Measurements from ENCODE around the gene ASPRV1. TPM values are rescaled to one million over a fixed set of nuclear protein-coding genes. Genes with fewer than 3 reads are reported as not detected.

The ASPRV1 gene
- polyA plus RNA-seq, 3 donors: 0.25 to 0.52 (median 0.27) TPM

GRCh38 chr2:69995511-69995910 is 34.1 kb upstream of the ASPRV1 start:
- peaks cover 20 to 24% of the 10 kb centered on the region in 2 donors for H3K36me3 Mint-ChIP-seq

GRCh38 chr2:69994166-69994565 is 32.7 kb upstream of the ASPRV1 start:
- no peak overlapping the region for H3K4me3 Mint-ChIP-seq
- Histone ChIP-seq H3K9me3 (replicated peaks in 1 of 2; ENCODE audit: control insufficient read depth in 1 of 2, insufficient read depth in 1 of 2, low read length in 2 of 2) (no peaks in the 10 kb centered on the region), H3K79me2 (ENCODE audit: insufficient read depth, low read length) (no peaks in the 10 kb centered on the region), H3K4me3 (replicated peaks in 1 of 3; ENCODE audit: low read depth in 2 of 3, low read length in 3 of 3) (no peak overlapping the region), H3K4me1 (ENCODE audit: control insufficient read depth in 1 of 2, insufficient read depth in 2 of 2, low read length in 2 of 2) (peaks cover 11 to 12% of the 10 kb centered on the region in 2 donors), H3K9ac (ENCODE audit: insufficient read depth, low read length, poor library complexity, severe bottlenecking) (no peak overlapping the region), H3K36me3 (replicated peaks in 1 of 2; ENCODE audit: control insufficient read depth in 1 of 2, insufficient read depth in 2 of 2, low read length in 2 of 2) (peaks cover 2 to 6% of the 10 kb centered on the region in 2 donors), H3K4me2 (replicated peaks; ENCODE audit: extremely low read depth, low read length, poor library complexity, severe bottlenecking) (no peak overlapping the region), H4K20me1 (ENCODE audit: insufficient read depth, low read length) (no peaks in the 10 kb centered on the region), H3K27ac (ENCODE audit: low read depth in 1 of 2, low read length in 2 of 2) (no peak overlapping the region), H3K27me3 (ENCODE audit: control insufficient read depth in 2 of 2, insufficient read depth in 2 of 2, low read length in 2 of 2) (no peaks in the 10 kb centered on the region), H2AFZ (ENCODE audit: insufficient read depth, low read depth, low read length, poor library complexity, severe bottlenecking) (no peak overlapping the region)
- H3K36me3 Mint-ChIP-seq: peaks cover 20 to 24% of the 10 kb centered on the region in 2 donors
- no peak for DNase-seq
- no peak for TF ChIP-seq CTCF (IDR thresholded peaks at IDR 0.05)
- intact Hi-C loops (cut with micrococcal nuclease): loop anchor here in 1 of 2 donors (10.0 kb wide), 1 partner anchor 61 kb away; no protein-coding TSS in a partner anchor
- H3K4me1 Mint-ChIP-seq: peaks cover 19% of the 10 kb centered on the region
- H3K27ac Mint-ChIP-seq: peak overlapping the region in 3 of 7 donors; percentile 9 to 76 (median 62)
- WGBS (ENCODE audit: insufficient coverage): 100% methylated on average over 1 of the region's 6 CpGs
- H3K9me3 Mint-ChIP-seq: no peaks in the 10 kb centered on the region
- H3K27me3 Mint-ChIP-seq (ENCODE audit: low read depth in 3 of 3): peaks cover 0 to 5% (median 3%) of the 10 kb centered on the region in 3 donors

More at GRCh38 chr2:69995511-69995910, 34.1 kb upstream of the ASPRV1 start:
- Histone ChIP-seq H3K4me1 (ENCODE audit: control insufficient read depth in 1 of 2, insufficient read depth in 2 of 2, low read length in 2 of 2) (peaks cover 11 to 12% of the 10 kb centered on the region in 2 donors), H3K27ac (ENCODE audit: low read depth in 1 of 2, low read length in 2 of 2) (no peak overlapping the region), H3K9me3 (replicated peaks in 1 of 2; ENCODE audit: control insufficient read depth in 1 of 2, insufficient read depth in 1 of 2, low read length in 2 of 2) (no peaks in the 10 kb centered on the region), H3K4me2 (replicated peaks; ENCODE audit: extremely low read depth, low read length, poor library complexity, severe bottlenecking) (no peak overlapping the region), H3K79me2 (ENCODE audit: insufficient read depth, low read length) (no peaks in the 10 kb centered on the region), H3K9ac (ENCODE audit: insufficient read depth, low read length, poor library complexity, severe bottlenecking) (no peak overlapping the region), H3K27me3 (ENCODE audit: control insufficient read depth in 2 of 2, insufficient read depth in 2 of 2, low read length in 2 of 2) (no peaks in the 10 kb centered on the region), H4K20me1 (ENCODE audit: insufficient read depth, low read length) (no peaks in the 10 kb centered on the region), H3K36me3 (replicated peaks in 1 of 2; ENCODE audit: control insufficient read depth in 1 of 2, insufficient read depth in 2 of 2, low read length in 2 of 2) (peaks cover 2 to 6% of the 10 kb centered on the region in 2 donors), H2AFZ (ENCODE audit: insufficient read depth, low read depth, low read length, poor library complexity, severe bottlenecking) (no peak overlapping the region), H3K4me3 (replicated peaks in 1 of 3; ENCODE audit: low read depth in 2 of 3, low read length in 3 of 3) (no peak overlapping the region)
- Mint-ChIP-seq H3K27me3 (ENCODE audit: low read depth in 3 of 3) (peaks cover 0 to 7% (median 3%) of the 10 kb centered on the region in 3 donors), H3K27ac (peak overlapping the region in 2 of 7 donors; percentile 24 to 61), H3K4me1 (peaks cover 19% of the 10 kb centered on the region), H3K9me3 (no peaks in the 10 kb centered on the region), H3K4me3 (no peak overlapping the region)
- 92% methylated on average over 2 of the region's 3 CpGs for WGBS (ENCODE audit: insufficient coverage)
- intact Hi-C loops (cut with micrococcal nuclease): loop anchor here in 1 of 2 donors (10.0 kb wide), 1 partner anchor 59 kb away; no protein-coding TSS in a partner anchor
- TF ChIP-seq CTCF (IDR thresholded peaks at IDR 0.05): no peak
- DNase-seq: no peak

All from CD14-positive monocyte (primary cell).